IMR-90 (cell line): ENCODE results near the gene DCP1A. TPM values are rescaled to one million over a fixed set of nuclear protein-coding genes. Genes with fewer than 3 reads are reported as not detected.
"Not testable (repeated sequence)": the region's sequence is repeated elsewhere in the genome, so short reads cannot be mapped to it uniquely, and the experiment has no call there.

Experiments
- ATAC-seq: fragments of 200-7000 bp; cut with Tn5 transposase; 2 replicates; pipeline ENCODE4 v1.9.1; 2020; ENCODE audit warnings: low read depth, mild to moderate bottlenecking, moderate library complexity
- BruUV-seq: library from RNA; stranded (reverse); fragments of 400-500 nt; replicated peaks from 2 replicates; lab custom pipeline; 2021; lab: Mats Ljungman, UMichigan
- CTCF ChIA-PET: fragments of 300-600 bp; formaldehyde crosslinking; extraction: SDS; loops from one replicate; lab custom pipeline; 2021; ENCODE audit warnings: antibody characterized with exemption; lab: Yijun Ruan, JAX
- POLR2A ChIA-PET: fragments of 300-600 bp; sonication (Branson Sonifier 250); formaldehyde crosslinking; loops from one replicate; lab custom pipeline; 2022; ENCODE audit warnings: antibody characterized with exemption; ENCODE audit not compliant: unreplicated experiment; lab: Charles Lee
- DNase-seq: peaks from one replicate; pipeline ENCODE4 v3.0.0; 2013
- H2AFZ ChIP-seq: replicated peaks from 2 replicates; pipeline ENCODE3; 2013; ENCODE audit warnings: low read length, mild to moderate bottlenecking; ENCODE audit not compliant: poor library complexity
- H2AK5ac ChIP-seq: 2 replicates; pipeline ENCODE4 v1.6.1; 2013; ENCODE audit warnings: low read depth, low read length, inconsistent platforms
- H2AK9ac ChIP-seq: replicated peaks from 2 replicates; pipeline ENCODE3; 2013; ENCODE audit warnings: mild to moderate bottlenecking, low read depth, low read length, moderate library complexity; ENCODE audit not compliant: poor library complexity
- H2BK120ac ChIP-seq: 2 replicates; pipeline ENCODE4 v1.6.1; 2013; ENCODE audit warnings: low read depth, low read length, inconsistent platforms
- H2BK15ac ChIP-seq: 3 replicates; pipeline ENCODE4 v1.6.1; 2013; ENCODE audit warnings: low read depth, low read length, inconsistent platforms
- H2BK20ac ChIP-seq: 2 replicates; pipeline ENCODE4 v1.6.1; 2013; ENCODE audit warnings: low read depth, mild to moderate bottlenecking, inconsistent platforms, low read length, moderate library complexity
- H2BK5ac ChIP-seq: 2 replicates; pipeline ENCODE4 v1.6.1; 2013; ENCODE audit warnings: mild to moderate bottlenecking, low read depth, low read length, inconsistent platforms; ENCODE audit not compliant: poor library complexity, severe bottlenecking
- H3K14ac ChIP-seq: replicated peaks from 2 replicates; pipeline ENCODE4 v1.6.1; 2013; ENCODE audit warnings: low read depth, low read length, inconsistent platforms
- H3K18ac ChIP-seq: 2 replicates; pipeline ENCODE4 v1.6.1; 2013; ENCODE audit warnings: low read depth, low read length, control low read depth
- H3K23ac ChIP-seq: 2 replicates; pipeline ENCODE4 v1.6.1; 2013; ENCODE audit warnings: low read depth, low read length, inconsistent platforms
- H3K27ac ChIP-seq: 2 replicates; pipeline ENCODE4 v1.5.1; 2013; ENCODE audit warnings: mild to moderate bottlenecking, control low read depth, low read length; ENCODE audit not compliant: insufficient read depth
- H3K27me3 ChIP-seq: 2 replicates; pipeline ENCODE4 v1.6.1; 2013; ENCODE audit warnings: low read length; ENCODE audit not compliant: control insufficient read depth, insufficient read depth
- H3K36me3 ChIP-seq: 2 replicates; pipeline ENCODE4 v1.6.1; 2013; ENCODE audit warnings: low read length, mixed read lengths; ENCODE audit not compliant: control insufficient read depth, insufficient read depth
- H3K4ac ChIP-seq: 2 replicates; pipeline ENCODE4 v1.6.1; 2013; ENCODE audit warnings: low read depth, low read length, inconsistent platforms
- H3K4me1 ChIP-seq: 2 replicates; pipeline ENCODE4 v1.6.1; 2013; ENCODE audit warnings: low read length, mixed read lengths; ENCODE audit not compliant: control insufficient read depth, insufficient read depth
- H3K4me2 ChIP-seq: 2 replicates; pipeline ENCODE4 v1.6.1; 2013; ENCODE audit warnings: low read depth, mild to moderate bottlenecking, control low read depth, low read length, moderate library complexity
- H3K4me3 ChIP-seq: 2 replicates; pipeline ENCODE4 v1.5.1; 2013; ENCODE audit warnings: low read depth, mild to moderate bottlenecking, control low read depth, low read length, moderate library complexity; ENCODE audit not compliant: insufficient read depth
- H3K56ac ChIP-seq: 2 replicates; pipeline ENCODE4 v1.6.1; 2013; ENCODE audit warnings: low read length, inconsistent platforms; ENCODE audit not compliant: insufficient read depth; ENCODE audit errors: extremely low read depth
- H3K79me1 ChIP-seq, 2 experiments: 2 replicates each; pipeline ENCODE4 v1.6.1; 2013; ENCODE audit warnings: low read length in 2 of 2, inconsistent platforms in 1 of 2, low read depth in 1 of 2
- H3K9ac ChIP-seq: 2 replicates; pipeline ENCODE4 v1.6.1; 2013; ENCODE audit warnings: low read depth, low read length, control low read depth
- H3K9me1 ChIP-seq: 2 replicates; pipeline ENCODE4 v1.6.1; 2013; ENCODE audit warnings: low read length, inconsistent platforms; ENCODE audit not compliant: insufficient read depth
- H3K9me3 ChIP-seq: 2 replicates; pipeline ENCODE4 v1.6.1; 2013; ENCODE audit warnings: low read length; ENCODE audit not compliant: control insufficient read depth, insufficient read depth
- H4K20me1 ChIP-seq: 2 replicates; pipeline ENCODE4 v1.6.1; 2013; ENCODE audit warnings: low read length, inconsistent platforms; ENCODE audit not compliant: insufficient read depth
- H4K5ac ChIP-seq: 2 replicates; pipeline ENCODE4 v1.6.1; 2013; ENCODE audit warnings: mild to moderate bottlenecking, low read depth, low read length, control low read depth
- H4K8ac ChIP-seq, 2 experiments: 2 replicates each; pipeline ENCODE4 v1.6.1; 2013; ENCODE audit warnings: low read depth in 2 of 2, low read length in 2 of 2, control low read depth in 1 of 2, inconsistent platforms in 1 of 2
- H4K91ac ChIP-seq: 2 replicates; pipeline ENCODE4 v1.6.1; 2013; ENCODE audit warnings: low read depth, low read length, inconsistent platforms; ENCODE audit not compliant: insufficient read depth
- WGBS, 2 experiments: methylation state at CpG; one replicate each; pipeline versions ENCODE4 v1.1.5 to v1.1.7; 2013; ENCODE audit warnings: missing lambda C conversion rate in 2 of 2; ENCODE audit not compliant: insufficient read length in 1 of 2; ENCODE audit errors: extremely low coverage in 2 of 2; 5-methylcytosine and 5-hydroxymethylcytosine counted together
- dilution Hi-C: fragments of 300-500 bp; cut with HindIII; formaldehyde crosslinking; loops from one replicate; pipeline ENCODE4 v1.14.3; 2018; ENCODE audit warnings: low sequenced_read_pairs; ENCODE audit not compliant: unreplicated experiment
- in situ Hi-C: fragments of 300-500 bp; cut with MboI; formaldehyde crosslinking; loops from 3 replicates; pipeline ENCODE4 v1.14.3; 2019; ENCODE audit warnings: low sequenced_read_pairs, inconsistent platforms, mixed read lengths
- intact Hi-C: fragments of 100-400 bp; cut with micrococcal nuclease; formaldehyde crosslinking; loops from 2 replicates; pipeline ENCODE4 v1.10.0; 2022
- polyA plus RNA-seq, 3 experiments: library from polyadenylated mRNA; depleted of rRNA; stranded (reverse); fragments of >200 nt; gene quantifications; 2 replicates each; pipeline ENCODE4 v1.2.3, GENCODE V29; 2012; ENCODE audit warnings: low replicate concordance in 1 of 3
- total RNA-seq: library from RNA; depleted of rRNA; stranded (reverse); fragments of >200 nt; gene quantifications from 2 replicates; pipeline ENCODE4 v1.2.3, GENCODE V29; 2012

The DCP1A gene
- total and polyA plus RNA-seq, 2 of the 4 experiments (the other 2 are of a cell fraction): 13.2 to 30.1 TPM

- POLR2A ChIA-PET: interaction anchor here (0.9 kb wide), 1 partner anchor 14 kb away, joined by 3 read pairs; no protein-coding TSS in a partner anchor
- H4K8ac ChIP-seq: peak overlapping the region; percentile 93 to 94
- H3K18ac ChIP-seq, H3K36me3 ChIP-seq, H4K91ac ChIP-seq, in situ Hi-C loops, H3K23ac ChIP-seq, H2BK15ac ChIP-seq, H3K9me3 ChIP-seq, ATAC-seq, H3K27me3 ChIP-seq, DNase-seq, H2BK20ac ChIP-seq, H2AK9ac ChIP-seq, H4K20me1 ChIP-seq, BruUV-seq, CTCF ChIA-PET, H3K4me1 ChIP-seq, H2AK5ac ChIP-seq, dilution Hi-C loops, H3K9me1 ChIP-seq: not testable (repeated sequence)
- H3K79me1 ChIP-seq: peaks cover 0 to 20% of the 10 kb centered on the region in 2 experiments; a peak in 2 of 4 replicates
- H3K27ac ChIP-seq: peak overlapping the region; percentile 96; the same call in 1 of the 2 replicates
- peak overlapping the region; percentile 99 for H2AFZ ChIP-seq
- H3K4ac ChIP-seq: peak overlapping the region; percentile 92
- H3K56ac ChIP-seq: peak overlapping the region; percentile 79; the same call in 1 of the 2 replicates
- H4K5ac ChIP-seq: peak overlapping the region; percentile 87
- intact Hi-C loops: loop anchor here (5.0 to 10.0 kb wide), 2 partner anchors 51 to 537 kb away; partner anchors contain the start of gene ACTR8
- peak overlapping the region; percentile 87 for H3K14ac ChIP-seq
- H3K4me3 ChIP-seq: peak overlapping the region; percentile 59
- peak overlapping the region; percentile 81 for H2BK5ac ChIP-seq
- peak overlapping the region; percentile 72 for H3K4me2 ChIP-seq
- peak overlapping the region; percentile 89 for H3K9ac ChIP-seq
- 0 out of 2 replicates have a peak overlapping the region, but pooled peaks have one; percentile 85 for H2BK120ac ChIP-seq
- 92% methylated on average over 9 of the region's 19 CpGs; no CpG with 5 or more reads in 1 of the 2 experiments for WGBS, 2 experiments
Observed at GRCh38 chr3:53348118-53348517, 775 bp upstream of the DCP1A start.
